Chondrocyte (in vitro differentiated cells): ENCODE data around the gene NPAS2. TPM values are rescaled to one million over a fixed set of nuclear protein-coding genes. Genes with fewer than 3 reads are reported as not detected.

ENCODE experiments used
- DNase-seq: peaks from one replicate; pipeline ENCODE4 v3.0.0; 2021; ENCODE audit warnings: mixed read lengths, low spot score
- H3K27ac Mint-ChIP-seq: one replicate; pipeline ENCODE4 v1.8.0; 2021; ENCODE audit warnings: mild to moderate bottlenecking, moderate library complexity, mixed read lengths; ENCODE audit not compliant: unreplicated experiment
- H3K27me3 Mint-ChIP-seq: 2 replicates; pipeline ENCODE4 v1.8.0; 2021; ENCODE audit warnings: low read depth, mixed read lengths
- H3K36me3 Mint-ChIP-seq: 2 replicates; pipeline ENCODE4 v1.8.0; 2021; ENCODE audit warnings: low read depth, mixed read lengths
- H3K4me1 Mint-ChIP-seq: 2 replicates; pipeline ENCODE4 v1.8.0; 2021; ENCODE audit warnings: low read depth, mild to moderate bottlenecking, mixed read lengths
- H3K4me3 Mint-ChIP-seq: one replicate; pipeline ENCODE4 v1.8.0; 2021; ENCODE audit warnings: mild to moderate bottlenecking, moderate library complexity, mixed read lengths; ENCODE audit not compliant: unreplicated experiment
- H3K9me3 Mint-ChIP-seq: 2 replicates; pipeline ENCODE4 v1.8.0; 2021; ENCODE audit warnings: low read depth, mixed read lengths
- total RNA-seq: library from RNA; stranded (reverse); gene quantifications from 3 replicates; pipeline ENCODE4 v1.2.1, GENCODE V29; 2021
- TF ChIP-seq, protein P1 (sequence below): fragments of 200-600 bp; sonication (generic); IDR thresholded peaks from 2 replicates; pipeline ENCODE4 v1.5.0; 2021; ENCODE audit warnings: antibody characterized with exemption, mild to moderate bottlenecking, moderate library complexity

The NPAS2 gene
- total RNA-seq, 1 donor from 2014 or later = 25.6 TPM

DNA sequence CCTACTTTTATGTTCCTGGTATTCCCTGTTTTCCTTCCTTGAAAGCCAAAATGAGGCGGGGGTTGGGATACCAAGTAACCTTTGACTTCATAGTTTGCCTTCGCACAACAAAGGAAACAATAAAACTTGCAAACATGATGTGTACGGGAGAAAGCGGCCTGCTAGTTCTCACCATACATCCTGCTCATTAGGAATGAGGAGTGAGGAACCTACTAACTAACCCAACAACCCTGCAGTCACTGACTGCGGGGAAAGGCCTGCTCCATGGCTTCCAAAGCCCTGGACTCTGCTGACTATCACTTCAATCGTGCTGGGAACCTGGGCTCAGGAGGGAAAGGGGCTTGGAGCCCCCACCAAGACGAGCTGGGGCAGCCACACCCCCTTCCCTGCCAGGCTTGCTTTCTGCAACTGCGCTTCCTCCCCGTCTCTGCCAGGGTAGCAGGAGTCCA lies 206.3 kb downstream of the NPAS2 start:
- no peak overlapping the region for H3K27ac Mint-ChIP-seq
- H3K4me1 Mint-ChIP-seq = no peaks in the 10 kb centered on the region
- H3K4me3 Mint-ChIP-seq = no peak overlapping the region
- no peak for DNase-seq
- H3K27me3 Mint-ChIP-seq = no peaks in the 10 kb centered on the region
- peaks cover 7% of the 10 kb centered on the region for H3K36me3 Mint-ChIP-seq
- TF ChIP-seq, protein P1, sequence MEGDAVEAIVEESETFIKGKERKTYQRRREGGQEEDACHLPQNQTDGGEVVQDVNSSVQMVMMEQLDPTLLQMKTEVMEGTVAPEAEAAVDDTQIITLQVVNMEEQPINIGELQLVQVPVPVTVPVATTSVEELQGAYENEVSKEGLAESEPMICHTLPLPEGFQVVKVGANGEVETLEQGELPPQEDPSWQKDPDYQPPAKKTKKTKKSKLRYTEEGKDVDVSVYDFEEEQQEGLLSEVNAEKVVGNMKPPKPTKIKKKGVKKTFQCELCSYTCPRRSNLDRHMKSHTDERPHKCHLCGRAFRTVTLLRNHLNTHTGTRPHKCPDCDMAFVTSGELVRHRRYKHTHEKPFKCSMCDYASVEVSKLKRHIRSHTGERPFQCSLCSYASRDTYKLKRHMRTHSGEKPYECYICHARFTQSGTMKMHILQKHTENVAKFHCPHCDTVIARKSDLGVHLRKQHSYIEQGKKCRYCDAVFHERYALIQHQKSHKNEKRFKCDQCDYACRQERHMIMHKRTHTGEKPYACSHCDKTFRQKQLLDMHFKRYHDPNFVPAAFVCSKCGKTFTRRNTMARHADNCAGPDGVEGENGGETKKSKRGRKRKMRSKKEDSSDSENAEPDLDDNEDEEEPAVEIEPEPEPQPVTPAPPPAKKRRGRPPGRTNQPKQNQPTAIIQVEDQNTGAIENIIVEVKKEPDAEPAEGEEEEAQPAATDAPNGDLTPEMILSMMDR = no peak
- H3K9me3 Mint-ChIP-seq = no peaks in the 10 kb centered on the region

DNA sequence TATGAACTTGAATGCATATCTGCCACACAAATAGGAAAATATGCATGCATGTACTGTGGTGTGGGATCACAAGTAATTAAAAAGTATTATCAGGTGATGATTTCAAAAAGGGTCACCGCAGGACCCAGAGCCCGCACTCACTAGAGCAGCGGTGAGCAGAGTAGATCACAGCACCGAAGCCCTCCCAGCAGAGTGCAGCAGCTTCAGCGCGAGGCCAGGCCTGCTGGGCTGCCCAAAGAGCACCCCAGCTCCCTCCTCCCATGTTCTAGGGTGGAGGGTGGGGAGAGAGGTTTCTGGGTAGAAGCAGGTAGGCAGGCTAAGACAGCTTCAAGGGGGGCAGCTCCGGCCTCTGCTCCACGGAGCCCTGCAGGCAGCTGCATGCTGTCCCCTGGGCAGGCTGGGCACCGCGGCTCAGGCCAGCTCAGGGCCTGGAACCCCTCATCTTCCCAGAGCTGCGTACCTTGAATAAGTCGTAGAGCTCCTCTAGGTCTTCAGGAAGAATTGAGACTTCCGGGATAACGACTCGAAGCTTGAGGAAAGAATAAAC lies 207.1 kb downstream of the NPAS2 start:
- TF ChIP-seq, protein P1 = no peak
- H3K4me1 Mint-ChIP-seq = no peaks in the 10 kb centered on the region
- no peak overlapping the region for H3K27ac Mint-ChIP-seq

DNA sequence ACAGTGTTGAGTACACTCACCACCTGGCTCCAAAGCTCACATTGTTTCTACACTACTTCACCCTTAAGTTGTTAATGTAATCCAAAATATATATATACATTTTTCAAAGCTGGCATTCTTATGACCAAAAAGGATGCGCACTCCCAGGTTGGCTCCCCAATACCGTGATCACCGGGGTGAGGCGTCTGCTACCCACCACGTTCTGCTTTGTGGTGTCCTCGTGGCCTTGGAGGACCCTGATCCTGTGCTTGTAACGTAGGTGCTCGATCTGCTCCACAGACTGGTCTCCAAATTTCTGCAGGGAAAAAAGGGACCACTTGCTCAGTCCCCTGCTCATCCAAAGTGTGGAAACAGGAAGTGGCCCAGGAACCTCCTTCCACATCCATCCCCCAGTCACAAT lies 207.9 kb downstream of the NPAS2 start:
- Mint-ChIP-seq H3K27ac (no peak overlapping the region), H3K36me3 (peaks cover 8% of the 10 kb centered on the region), H3K4me3 (no peak overlapping the region), H3K27me3 (no peaks in the 10 kb centered on the region), H3K9me3 (no peaks in the 10 kb centered on the region), H3K4me1 (no peaks in the 10 kb centered on the region)
- no peak for DNase-seq
- TF ChIP-seq, protein P1 = no peak

More for the DNA sequence above, 207.1 kb downstream of the NPAS2 start:
- Mint-ChIP-seq H3K4me3 (no peak overlapping the region), H3K36me3 (peaks cover 8% of the 10 kb centered on the region), H3K27me3 (no peaks in the 10 kb centered on the region), H3K9me3 (no peaks in the 10 kb centered on the region)
- DNase-seq = no peak

DNA sequence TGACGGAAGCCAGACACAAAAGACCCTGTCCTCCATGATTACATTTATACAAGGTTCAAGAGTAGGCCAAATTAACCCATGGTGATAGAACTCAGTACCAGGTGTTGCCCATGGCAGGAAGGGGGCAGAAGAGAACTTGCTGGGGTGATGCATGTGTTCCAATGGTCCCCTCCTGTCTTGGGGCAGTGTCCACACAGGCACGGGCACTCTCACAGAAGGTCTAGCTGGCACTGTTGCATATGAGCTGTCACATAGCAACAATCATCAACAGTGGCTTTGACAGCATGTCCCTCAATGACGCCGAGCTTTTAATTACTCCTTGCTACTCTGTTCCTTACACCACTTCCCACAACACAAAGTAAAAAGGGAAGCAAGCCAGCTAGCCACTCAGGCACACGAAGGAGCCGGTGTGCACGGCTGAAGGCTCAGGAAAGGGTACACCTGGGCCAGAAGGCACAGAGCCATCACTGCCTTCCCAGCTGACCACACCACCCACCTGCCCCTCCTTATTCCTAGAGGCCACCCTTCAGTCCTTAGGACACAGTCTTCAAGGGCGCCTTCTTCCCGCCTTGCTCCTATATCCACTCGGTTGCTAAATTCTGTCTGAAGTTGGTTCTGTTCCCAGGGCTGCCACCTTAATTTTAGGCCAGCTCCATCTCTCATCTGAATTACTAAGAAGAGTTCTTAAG lies 211.1 kb downstream of the NPAS2 start:
- Mint-ChIP-seq H3K4me1 (no peaks in the 10 kb centered on the region), H3K4me3 (no peak overlapping the region), H3K9me3 (no peaks in the 10 kb centered on the region), H3K27me3 (no peaks in the 10 kb centered on the region), H3K36me3 (peaks cover 6% of the 10 kb centered on the region), H3K27ac (no peak overlapping the region)
- no peak for DNase-seq
- TF ChIP-seq, protein P1 = no peak

DNA sequence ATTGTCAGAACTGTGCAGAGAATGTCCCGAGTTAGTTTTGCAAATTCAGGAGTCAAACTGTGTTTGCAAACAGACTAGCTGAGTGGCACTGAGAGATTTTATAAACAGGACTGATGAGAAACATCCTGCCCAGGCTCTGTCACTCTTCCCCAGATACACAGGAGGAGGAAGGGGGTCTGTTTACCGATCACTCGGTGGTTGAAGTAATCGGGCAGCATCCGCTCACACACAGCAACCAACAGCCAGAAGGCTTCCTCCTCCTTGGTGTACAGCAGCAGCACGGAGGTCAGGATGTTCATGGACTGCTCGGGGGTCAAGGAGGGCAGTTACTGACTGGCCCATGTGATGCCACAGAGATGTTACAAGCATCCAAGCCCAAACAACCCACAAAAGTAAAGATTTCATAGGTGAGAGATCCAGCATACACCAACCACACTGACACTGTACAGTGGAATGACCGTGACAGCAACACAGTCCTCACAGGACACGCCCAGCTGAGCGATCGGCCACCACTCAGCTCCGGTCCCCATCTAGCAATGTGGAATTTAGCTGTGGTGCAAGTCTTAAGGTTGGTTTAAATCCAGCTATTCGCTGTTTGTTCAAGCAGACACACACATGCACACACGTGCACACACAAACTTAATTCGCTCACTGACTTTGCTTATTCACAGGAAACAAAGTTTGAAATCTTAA lies 212.3 kb downstream of the NPAS2 start:
- DNase-seq = no peak
- no peaks in the 10 kb centered on the region for H3K27me3 Mint-ChIP-seq

More for the DNA sequence above, 212.3 kb downstream of the NPAS2 start:
- no peaks in the 10 kb centered on the region for H3K4me1 Mint-ChIP-seq
- H3K4me3 Mint-ChIP-seq = no peak overlapping the region
- no peak overlapping the region for H3K27ac Mint-ChIP-seq
- H3K36me3 Mint-ChIP-seq = peaks cover 6% of the 10 kb centered on the region
- TF ChIP-seq, protein P1 = no peak
- H3K9me3 Mint-ChIP-seq = no peaks in the 10 kb centered on the region
